Measurements from ENCODE around the gene FAM118A.

GRCh38 chr22:45278125-45278524 lies 31.6 kb upstream of the FAM118A start:
- TF ChIP-seq, protein P1, sequence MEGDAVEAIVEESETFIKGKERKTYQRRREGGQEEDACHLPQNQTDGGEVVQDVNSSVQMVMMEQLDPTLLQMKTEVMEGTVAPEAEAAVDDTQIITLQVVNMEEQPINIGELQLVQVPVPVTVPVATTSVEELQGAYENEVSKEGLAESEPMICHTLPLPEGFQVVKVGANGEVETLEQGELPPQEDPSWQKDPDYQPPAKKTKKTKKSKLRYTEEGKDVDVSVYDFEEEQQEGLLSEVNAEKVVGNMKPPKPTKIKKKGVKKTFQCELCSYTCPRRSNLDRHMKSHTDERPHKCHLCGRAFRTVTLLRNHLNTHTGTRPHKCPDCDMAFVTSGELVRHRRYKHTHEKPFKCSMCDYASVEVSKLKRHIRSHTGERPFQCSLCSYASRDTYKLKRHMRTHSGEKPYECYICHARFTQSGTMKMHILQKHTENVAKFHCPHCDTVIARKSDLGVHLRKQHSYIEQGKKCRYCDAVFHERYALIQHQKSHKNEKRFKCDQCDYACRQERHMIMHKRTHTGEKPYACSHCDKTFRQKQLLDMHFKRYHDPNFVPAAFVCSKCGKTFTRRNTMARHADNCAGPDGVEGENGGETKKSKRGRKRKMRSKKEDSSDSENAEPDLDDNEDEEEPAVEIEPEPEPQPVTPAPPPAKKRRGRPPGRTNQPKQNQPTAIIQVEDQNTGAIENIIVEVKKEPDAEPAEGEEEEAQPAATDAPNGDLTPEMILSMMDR (IDR thresholded peaks at IDR 0.05) = no peak
- TF ChIP-seq POLR2A (IDR thresholded peaks at IDR 0.05) (no peak), POLR2AphosphoS5 (IDR thresholded peaks at IDR 0.05) (no peak)

All from breast epithelium (tissue), 3 donors.